ENCODE measurements around the gene TRIM14. TPM values are rescaled to one million over a fixed set of nuclear protein-coding genes. Genes with fewer than 3 reads are reported as not detected.

The TRIM14 gene
- total and polyA plus RNA-seq, 2 of the 4 experiments (the other 2 are of a cell fraction) = 3.0 to 8.5 TPM

- no peak for TF ChIP-seq USF2 (IDR thresholded peaks at IDR 0.05; ENCODE audit: low read depth, low read length)
- TF ChIP-seq RCOR1 (IDR thresholded peaks at IDR 0.05; ENCODE audit: insufficient replicate concordance, low read length) = no peak
Measured at GRCh38 chr9:98043915-98044314, 75.1 kb downstream of the TRIM14 start (continued).

- 85% methylated on average over 6 of the region's 6 CpGs; no CpG with 5 or more reads in 1 of the 2 experiments for WGBS, 2 experiments (ENCODE audit: extremely low coverage in 2 of 2, insufficient read length in 1 of 2)
- ChIA-PET CTCF (no interaction called here), POLR2A (ENCODE audit: unreplicated experiment) (no interaction called here)
- Histone ChIP-seq H2BK15ac (ENCODE audit: low read depth, low read length) (no peak overlapping the region), H3K4ac (ENCODE audit: low read depth, low read length) (0 out of 2 replicates have a peak overlapping the region, but pooled peaks have one; percentile 3), H2BK120ac (ENCODE audit: low read depth, low read length) (no peak overlapping the region), H2AK5ac (ENCODE audit: low read depth, low read length) (no peak overlapping the region), H2BK20ac (ENCODE audit: low read depth, low read length) (no peak overlapping the region), H3K9me3 (ENCODE audit: control insufficient read depth, insufficient read depth, low read length) (no peaks in the 10 kb centered on the region), H3K9ac (ENCODE audit: low read depth, low read length) (no peak overlapping the region), H4K8ac (ENCODE audit: low read depth in 2 of 2, low read length in 2 of 2) (peak overlapping the region in 1 of 2 experiments; percentile 20; a peak in 1 of 4 replicates), H3K9me1 (ENCODE audit: insufficient read depth, low read length) (peaks cover 12% of the 10 kb centered on the region), H3K56ac (ENCODE audit: extremely low read depth, insufficient read depth, low read length) (no peak overlapping the region), H3K27ac (ENCODE audit: insufficient read depth, low read length) (no peak overlapping the region), H2AFZ (replicated peaks; ENCODE audit: low read length, poor library complexity) (no peak overlapping the region), H3K4me2 (ENCODE audit: low read depth, low read length) (no peak overlapping the region), H3K23ac (ENCODE audit: low read depth, low read length) (no peak overlapping the region), H3K79me1 (ENCODE audit: low read depth in 1 of 2, low read length in 2 of 2) (peaks cover 0 to 7% of the 10 kb centered on the region in 2 experiments; a peak in 1 of 4 replicates), H3K14ac (replicated peaks; ENCODE audit: low read depth, low read length) (no peak overlapping the region), H3K4me3 (ENCODE audit: insufficient read depth, low read depth, low read length) (no peak overlapping the region), H3K18ac (ENCODE audit: low read depth, low read length) (no peak overlapping the region), H2AK9ac (replicated peaks; ENCODE audit: low read depth, low read length, poor library complexity) (no peak overlapping the region), H4K91ac (ENCODE audit: insufficient read depth, low read depth, low read length) (no peak overlapping the region), H3K4me1 (ENCODE audit: control insufficient read depth, insufficient read depth, low read length) (peaks cover 8% of the 10 kb centered on the region), H4K20me1 (ENCODE audit: insufficient read depth, low read length) (no peaks in the 10 kb centered on the region), H3K27me3 (ENCODE audit: control insufficient read depth, insufficient read depth, low read length) (no peaks in the 10 kb centered on the region), H2BK5ac (ENCODE audit: low read depth, low read length, poor library complexity, severe bottlenecking) (no peak overlapping the region), H4K5ac (ENCODE audit: low read depth, low read length) (no peak overlapping the region), H3K36me3 (ENCODE audit: control insufficient read depth, insufficient read depth, low read length) (no peaks in the 10 kb centered on the region)
- no peak for TF ChIP-seq RAD21 (IDR thresholded peaks at IDR 0.05; ENCODE audit: low read length)
- ATAC-seq (ENCODE audit: low read depth) = no peak
- intact Hi-C loops (cut with micrococcal nuclease) = no loop called here
- dilution Hi-C loops (cut with HindIII; ENCODE audit: low sequenced_read_pairs, unreplicated experiment) = no loop called here
- no TSS peak for BruUV-seq (replicated peaks)
- in situ Hi-C loops (cut with MboI; ENCODE audit: low sequenced_read_pairs) = no loop called here
- no peak for DNase-seq
Measured at GRCh38 chr9:98040212-98040611, 78.8 kb downstream of the TRIM14 start.

All from IMR-90 (cell line).